IMR-90 (cell line): ENCODE results near the gene THRA. TPM values are rescaled to one million over a fixed set of nuclear protein-coding genes. Genes with fewer than 3 reads are reported as not detected.

Experiments
- ATAC-seq: fragments of 200-7000 bp; cut with Tn5 transposase; 2 replicates; pipeline ENCODE4 v1.9.1; 2020; ENCODE audit warnings: low read depth, mild to moderate bottlenecking, moderate library complexity
- BruUV-seq: library from RNA; stranded (reverse); fragments of 400-500 nt; replicated peaks from 2 replicates; lab custom pipeline; 2021; lab: Mats Ljungman, UMichigan
- CTCF ChIA-PET: fragments of 300-600 bp; formaldehyde crosslinking; extraction: SDS; loops from one replicate; lab custom pipeline; 2021; ENCODE audit warnings: antibody characterized with exemption; lab: Yijun Ruan, JAX
- POLR2A ChIA-PET: fragments of 300-600 bp; sonication (Branson Sonifier 250); formaldehyde crosslinking; loops from one replicate; lab custom pipeline; 2022; ENCODE audit warnings: antibody characterized with exemption; ENCODE audit not compliant: unreplicated experiment; lab: Charles Lee
- DNase-seq: peaks from one replicate; pipeline ENCODE4 v3.0.0; 2013
- H2AFZ ChIP-seq: replicated peaks from 2 replicates; pipeline ENCODE3; 2013; ENCODE audit warnings: low read length, mild to moderate bottlenecking; ENCODE audit not compliant: poor library complexity
- H2AK5ac ChIP-seq: 2 replicates; pipeline ENCODE4 v1.6.1; 2013; ENCODE audit warnings: low read depth, low read length, inconsistent platforms
- H2AK9ac ChIP-seq: replicated peaks from 2 replicates; pipeline ENCODE3; 2013; ENCODE audit warnings: mild to moderate bottlenecking, low read depth, low read length, moderate library complexity; ENCODE audit not compliant: poor library complexity
- H2BK120ac ChIP-seq: 2 replicates; pipeline ENCODE4 v1.6.1; 2013; ENCODE audit warnings: low read depth, low read length, inconsistent platforms
- H2BK15ac ChIP-seq: 3 replicates; pipeline ENCODE4 v1.6.1; 2013; ENCODE audit warnings: low read depth, low read length, inconsistent platforms
- H2BK20ac ChIP-seq: 2 replicates; pipeline ENCODE4 v1.6.1; 2013; ENCODE audit warnings: low read depth, mild to moderate bottlenecking, inconsistent platforms, low read length, moderate library complexity
- H2BK5ac ChIP-seq: 2 replicates; pipeline ENCODE4 v1.6.1; 2013; ENCODE audit warnings: mild to moderate bottlenecking, low read depth, low read length, inconsistent platforms; ENCODE audit not compliant: poor library complexity, severe bottlenecking
- H3K14ac ChIP-seq: replicated peaks from 2 replicates; pipeline ENCODE4 v1.6.1; 2013; ENCODE audit warnings: low read depth, low read length, inconsistent platforms
- H3K18ac ChIP-seq: 2 replicates; pipeline ENCODE4 v1.6.1; 2013; ENCODE audit warnings: low read depth, low read length, control low read depth
- H3K23ac ChIP-seq: 2 replicates; pipeline ENCODE4 v1.6.1; 2013; ENCODE audit warnings: low read depth, low read length, inconsistent platforms
- H3K27ac ChIP-seq: 2 replicates; pipeline ENCODE4 v1.5.1; 2013; ENCODE audit warnings: mild to moderate bottlenecking, control low read depth, low read length; ENCODE audit not compliant: insufficient read depth
- H3K27me3 ChIP-seq: 2 replicates; pipeline ENCODE4 v1.6.1; 2013; ENCODE audit warnings: low read length; ENCODE audit not compliant: control insufficient read depth, insufficient read depth
- H3K36me3 ChIP-seq: 2 replicates; pipeline ENCODE4 v1.6.1; 2013; ENCODE audit warnings: low read length, mixed read lengths; ENCODE audit not compliant: control insufficient read depth, insufficient read depth
- H3K4ac ChIP-seq: 2 replicates; pipeline ENCODE4 v1.6.1; 2013; ENCODE audit warnings: low read depth, low read length, inconsistent platforms
- H3K4me1 ChIP-seq: 2 replicates; pipeline ENCODE4 v1.6.1; 2013; ENCODE audit warnings: low read length, mixed read lengths; ENCODE audit not compliant: control insufficient read depth, insufficient read depth
- H3K4me2 ChIP-seq: 2 replicates; pipeline ENCODE4 v1.6.1; 2013; ENCODE audit warnings: low read depth, mild to moderate bottlenecking, control low read depth, low read length, moderate library complexity
- H3K4me3 ChIP-seq: 2 replicates; pipeline ENCODE4 v1.5.1; 2013; ENCODE audit warnings: low read depth, mild to moderate bottlenecking, control low read depth, low read length, moderate library complexity; ENCODE audit not compliant: insufficient read depth
- H3K56ac ChIP-seq: 2 replicates; pipeline ENCODE4 v1.6.1; 2013; ENCODE audit warnings: low read length, inconsistent platforms; ENCODE audit not compliant: insufficient read depth; ENCODE audit errors: extremely low read depth
- H3K79me1 ChIP-seq, 2 experiments: 2 replicates each; pipeline ENCODE4 v1.6.1; 2013; ENCODE audit warnings: low read length in 2 of 2, inconsistent platforms in 1 of 2, low read depth in 1 of 2
- H3K9ac ChIP-seq: 2 replicates; pipeline ENCODE4 v1.6.1; 2013; ENCODE audit warnings: low read depth, low read length, control low read depth
- H3K9me1 ChIP-seq: 2 replicates; pipeline ENCODE4 v1.6.1; 2013; ENCODE audit warnings: low read length, inconsistent platforms; ENCODE audit not compliant: insufficient read depth
- H3K9me3 ChIP-seq: 2 replicates; pipeline ENCODE4 v1.6.1; 2013; ENCODE audit warnings: low read length; ENCODE audit not compliant: control insufficient read depth, insufficient read depth
- H4K20me1 ChIP-seq: 2 replicates; pipeline ENCODE4 v1.6.1; 2013; ENCODE audit warnings: low read length, inconsistent platforms; ENCODE audit not compliant: insufficient read depth
- H4K5ac ChIP-seq: 2 replicates; pipeline ENCODE4 v1.6.1; 2013; ENCODE audit warnings: mild to moderate bottlenecking, low read depth, low read length, control low read depth
- H4K8ac ChIP-seq, 2 experiments: 2 replicates each; pipeline ENCODE4 v1.6.1; 2013; ENCODE audit warnings: low read depth in 2 of 2, low read length in 2 of 2, control low read depth in 1 of 2, inconsistent platforms in 1 of 2
- H4K91ac ChIP-seq: 2 replicates; pipeline ENCODE4 v1.6.1; 2013; ENCODE audit warnings: low read depth, low read length, inconsistent platforms; ENCODE audit not compliant: insufficient read depth
- FOS ChIP-seq: fragments of 150-350 bp; IDR thresholded peaks from 2 replicates; pipeline ENCODE4 v1.6.1; 2016; ENCODE audit warnings: low read depth, low read length
- MXI1 ChIP-seq: IDR thresholded peaks from 2 replicates; pipeline ENCODE4 v1.6.1; 2012; ENCODE audit warnings: low read depth, mild to moderate bottlenecking, low read length, moderate library complexity, borderline replicate concordance
- NFE2L2 ChIP-seq: fragments of 150-350 bp; IDR thresholded peaks from 2 replicates; pipeline ENCODE4 v1.6.1; 2016; ENCODE audit warnings: low read depth, mild to moderate bottlenecking, low read length
- RFX5 ChIP-seq: IDR thresholded peaks from 2 replicates; pipeline ENCODE4 v1.8.0; 2012; ENCODE audit warnings: low read depth, mild to moderate bottlenecking, low read length, moderate library complexity
- WGBS, 2 experiments: methylation state at CpG; one replicate each; pipeline versions ENCODE4 v1.1.5 to v1.1.7; 2013; ENCODE audit warnings: missing lambda C conversion rate in 2 of 2; ENCODE audit not compliant: insufficient read length in 1 of 2; ENCODE audit errors: extremely low coverage in 2 of 2; 5-methylcytosine and 5-hydroxymethylcytosine counted together
- dilution Hi-C: fragments of 300-500 bp; cut with HindIII; formaldehyde crosslinking; loops from one replicate; pipeline ENCODE4 v1.14.3; 2018; ENCODE audit warnings: low sequenced_read_pairs; ENCODE audit not compliant: unreplicated experiment
- in situ Hi-C: fragments of 300-500 bp; cut with MboI; formaldehyde crosslinking; loops from 3 replicates; pipeline ENCODE4 v1.14.3; 2019; ENCODE audit warnings: low sequenced_read_pairs, inconsistent platforms, mixed read lengths
- intact Hi-C: fragments of 100-400 bp; cut with micrococcal nuclease; formaldehyde crosslinking; loops from 2 replicates; pipeline ENCODE4 v1.10.0; 2022
- polyA plus RNA-seq, 3 experiments: library from polyadenylated mRNA; depleted of rRNA; stranded (reverse); fragments of >200 nt; gene quantifications; 2 replicates each; pipeline ENCODE4 v1.2.3, GENCODE V29; 2012; ENCODE audit warnings: low replicate concordance in 1 of 3
- total RNA-seq: library from RNA; depleted of rRNA; stranded (reverse); fragments of >200 nt; gene quantifications from 2 replicates; pipeline ENCODE4 v1.2.3, GENCODE V29; 2012
- TF ChIP-seq, protein P1 (sequence below): conservative IDR thresholded peaks from 2 replicates; pipeline ENCODE4 v1.5.1; 2012; ENCODE audit warnings: mild to moderate bottlenecking, low read depth, low read length, improper control_type of control experiment

The THRA gene
- total and polyA plus RNA-seq, 2 of the 4 experiments (the other 2 are of a cell fraction): 22.0 to 23.4 TPM

GRCh38 chr17:40093580-40094201, 30.9 kb downstream of the THRA start:
- Histone ChIP-seq H3K9me1 (peaks cover 15% of the 10 kb centered on the region), H3K4ac (no peak overlapping the region), H3K4me1 (peaks cover 15% of the 10 kb centered on the region), H3K14ac (no peak overlapping the region), H2AK5ac (no peak overlapping the region), H3K9me3 (no peaks in the 10 kb centered on the region), H3K9ac (no peak overlapping the region), H3K27me3 (no peaks in the 10 kb centered on the region), H3K79me1 (peaks cover 13 to 38% of the 10 kb centered on the region in 2 experiments; a peak in 3 of 4 replicates), H2BK120ac (no peak overlapping the region), H3K27ac (no peak overlapping the region), H2BK20ac (no peak overlapping the region), H3K4me3 (no peak overlapping the region), H2BK15ac (no peak overlapping the region), H4K91ac (no peak overlapping the region), H3K36me3 (peaks cover 64% of the 10 kb centered on the region), H2AK9ac (no peak overlapping the region), H4K8ac (no peak overlapping the region), H2AFZ (no peak overlapping the region), H3K23ac (no peak overlapping the region), H4K20me1 (peaks cover 3% of the 10 kb centered on the region; the same call in 1 of the 2 replicates), H2BK5ac (no peak overlapping the region), H3K4me2 (no peak overlapping the region), H4K5ac (no peak overlapping the region), H3K56ac (no peak overlapping the region), H3K18ac (no peak overlapping the region)
- dilution Hi-C loops (no loop called here), in situ Hi-C loops (no loop called here), intact Hi-C loops (no loop called here)
- POLR2A ChIA-PET: no interaction called here
- BruUV-seq: no TSS peak
- DNase-seq (no peak), ATAC-seq (no peak)
- CTCF ChIA-PET: no interaction called here
- TF ChIP-seq MXI1: no peak
- TF ChIP-seq, protein P1, sequence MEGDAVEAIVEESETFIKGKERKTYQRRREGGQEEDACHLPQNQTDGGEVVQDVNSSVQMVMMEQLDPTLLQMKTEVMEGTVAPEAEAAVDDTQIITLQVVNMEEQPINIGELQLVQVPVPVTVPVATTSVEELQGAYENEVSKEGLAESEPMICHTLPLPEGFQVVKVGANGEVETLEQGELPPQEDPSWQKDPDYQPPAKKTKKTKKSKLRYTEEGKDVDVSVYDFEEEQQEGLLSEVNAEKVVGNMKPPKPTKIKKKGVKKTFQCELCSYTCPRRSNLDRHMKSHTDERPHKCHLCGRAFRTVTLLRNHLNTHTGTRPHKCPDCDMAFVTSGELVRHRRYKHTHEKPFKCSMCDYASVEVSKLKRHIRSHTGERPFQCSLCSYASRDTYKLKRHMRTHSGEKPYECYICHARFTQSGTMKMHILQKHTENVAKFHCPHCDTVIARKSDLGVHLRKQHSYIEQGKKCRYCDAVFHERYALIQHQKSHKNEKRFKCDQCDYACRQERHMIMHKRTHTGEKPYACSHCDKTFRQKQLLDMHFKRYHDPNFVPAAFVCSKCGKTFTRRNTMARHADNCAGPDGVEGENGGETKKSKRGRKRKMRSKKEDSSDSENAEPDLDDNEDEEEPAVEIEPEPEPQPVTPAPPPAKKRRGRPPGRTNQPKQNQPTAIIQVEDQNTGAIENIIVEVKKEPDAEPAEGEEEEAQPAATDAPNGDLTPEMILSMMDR: no peak
- no peak for TF ChIP-seq NFE2L2
- no peak for TF ChIP-seq FOS
- peak; percentile 88 for TF ChIP-seq RFX5
- WGBS, 2 experiments: 96% methylated on average over 9 of the region's 16 CpGs; no CpG with 5 or more reads in 1 of the 2 experiments
